GM12874 (cell line): ENCODE results near the gene RYR1.

ENCODE experiments used
- CTCF ChIP-seq: IDR thresholded peaks from 2 replicates; pipeline ENCODE4 v1.5.1; 2011; ENCODE audit warnings: low read depth, mild to moderate bottlenecking, control low read depth, low read length, moderate library complexity; ENCODE audit not compliant: insufficient read depth

Gene RYR1

GRCh38 chr19:38469151-38469550 is 35.7 kb downstream of the RYR1 start:
- TF ChIP-seq CTCF, result no peak

DNA sequence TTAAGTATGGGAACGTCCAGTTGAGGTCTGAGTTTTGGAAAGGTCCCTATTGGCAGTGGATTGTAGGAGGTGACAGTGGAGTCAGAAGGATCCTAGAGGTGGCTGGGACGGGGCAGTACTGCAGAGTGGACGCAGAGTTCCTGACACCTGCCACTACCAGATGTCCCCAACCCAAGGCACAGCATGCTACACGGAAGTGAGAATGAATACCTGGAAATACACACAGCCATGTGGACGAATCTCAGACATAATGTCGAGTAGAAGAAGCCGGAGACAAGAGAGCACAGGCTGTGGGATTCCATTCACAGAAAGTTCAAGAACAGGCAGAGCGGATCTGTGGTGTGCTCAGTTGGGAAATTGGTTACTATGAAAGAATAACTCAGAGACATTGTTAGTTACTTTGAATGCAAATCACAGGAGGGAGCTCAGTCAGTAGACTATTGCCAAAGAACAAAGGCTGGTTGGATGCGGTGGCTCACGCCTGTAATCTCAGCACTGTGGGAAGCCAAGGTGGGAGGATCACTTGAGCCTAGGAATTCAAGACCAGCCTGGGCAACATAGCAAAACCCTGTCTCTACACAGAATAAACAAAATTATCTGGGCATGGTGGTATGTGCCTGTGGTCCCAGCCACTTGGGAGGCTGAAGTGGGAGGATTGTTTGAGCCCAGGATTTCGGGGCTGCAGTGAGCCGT is 37.4 kb downstream of the RYR1 start:
- no peak for TF ChIP-seq CTCF

- TF ChIP-seq CTCF, result no peak
Measured at GRCh38 chr19:38473201-38473600, 39.7 kb downstream of the RYR1 start.

GRCh38 chr19:38475176-38475575 is 41.7 kb downstream of the RYR1 start:
- TF ChIP-seq CTCF, result no peak

DNA sequence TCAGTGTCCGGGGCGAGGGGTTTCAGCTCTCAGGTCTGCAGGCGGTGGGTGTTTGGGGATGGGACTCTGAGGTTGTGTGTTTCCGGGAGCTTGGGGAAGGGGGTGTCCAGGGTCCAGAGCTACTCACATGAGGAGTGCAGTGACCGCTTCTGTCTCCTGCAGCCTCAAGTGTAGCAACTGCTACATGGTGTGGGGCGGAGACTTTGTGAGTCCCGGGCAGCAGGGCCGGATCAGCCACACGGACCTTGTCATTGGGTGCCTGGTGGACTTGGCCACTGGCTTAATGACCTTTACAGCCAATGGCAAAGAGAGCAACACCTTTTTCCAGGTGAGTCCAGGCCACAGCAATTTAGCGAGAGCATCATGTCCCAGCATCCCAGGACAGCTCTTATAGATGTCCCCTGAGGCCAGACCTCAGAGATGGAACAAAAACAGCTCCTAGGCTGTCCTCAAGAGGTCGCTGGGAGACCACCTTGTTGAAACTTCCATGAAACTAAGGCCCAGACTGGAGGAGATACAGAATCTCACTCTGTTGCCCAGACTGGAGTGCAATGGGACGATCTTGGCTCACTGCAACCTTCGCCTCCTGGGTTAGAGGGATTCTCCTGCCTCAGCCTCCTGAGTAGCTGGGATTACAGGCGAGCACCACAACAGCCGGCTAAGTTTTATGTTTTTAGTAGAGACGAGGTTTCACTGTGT is 44.9 kb downstream of the RYR1 start:
- TF ChIP-seq CTCF, result peak; percentile 43; the same call in 1 of the 2 replicates

- TF ChIP-seq CTCF, result no peak
Measured at GRCh38 chr19:38482496-38482895, 49.0 kb downstream of the RYR1 start.

GRCh38 chr19:38483016-38483630 is 49.6 kb downstream of the RYR1 start:
- no peak for TF ChIP-seq CTCF
